BLaER1 treated with 17β-estradiol and CSF1 and Interleukin-3, amounts not matched to agents 10 nM and 100 nM (cell line): ENCODE results near the gene PRR20G.
"Not testable (repeated sequence)": the region's sequence is repeated elsewhere in the genome, so short reads cannot be mapped to it uniquely, and the experiment has no call there.

ENCODE experiments used
- H3K27ac ChIP-seq, 11 experiments: shearing (Covaris generic); formaldehyde crosslinking; 2 replicates each; pipeline ENCODE4 v1.8.1; 2022
- H3K27me3 ChIP-seq, 11 experiments: shearing (Covaris generic); formaldehyde crosslinking; 2 replicates each; pipeline ENCODE4 v1.8.1; 2022
- H3K36me3 ChIP-seq, 11 experiments: shearing (Covaris generic); formaldehyde crosslinking; 2 replicates each; pipeline ENCODE4 v1.8.1; 2022
- H3K4me1 ChIP-seq, 10 experiments: shearing (Covaris generic); formaldehyde crosslinking; 2 replicates each; pipeline ENCODE4 v1.8.1; 2022
- H3K4me2 ChIP-seq, 11 experiments: shearing (Covaris generic); formaldehyde crosslinking; 2 replicates each; pipeline ENCODE4 v1.8.1; 2022
- H3K4me3 ChIP-seq, 10 experiments: shearing (Covaris generic); formaldehyde crosslinking; 2 replicates each; pipeline ENCODE4 v1.8.1; 2022
- H3K9ac ChIP-seq, 11 experiments: shearing (Covaris generic); formaldehyde crosslinking; 2 replicates each; pipeline ENCODE4 v1.8.1; 2022
- H3K9me3 ChIP-seq, 11 experiments: shearing (Covaris generic); formaldehyde crosslinking; replicated peaks in 1 of 11; 2 replicates each; pipeline ENCODE4 v1.8.1; 2022
- H4K20me1 ChIP-seq, 11 experiments: shearing (Covaris generic); formaldehyde crosslinking; 2 replicates each; pipeline ENCODE4 v1.8.1; 2022
- Cebpa-rat ChIP-seq, 11 experiments: shearing (Covaris generic); IDR thresholded peaks; 2 replicates each; pipeline ENCODE4 v1.8.1; 2022

Gene PRR20G

DNA sequence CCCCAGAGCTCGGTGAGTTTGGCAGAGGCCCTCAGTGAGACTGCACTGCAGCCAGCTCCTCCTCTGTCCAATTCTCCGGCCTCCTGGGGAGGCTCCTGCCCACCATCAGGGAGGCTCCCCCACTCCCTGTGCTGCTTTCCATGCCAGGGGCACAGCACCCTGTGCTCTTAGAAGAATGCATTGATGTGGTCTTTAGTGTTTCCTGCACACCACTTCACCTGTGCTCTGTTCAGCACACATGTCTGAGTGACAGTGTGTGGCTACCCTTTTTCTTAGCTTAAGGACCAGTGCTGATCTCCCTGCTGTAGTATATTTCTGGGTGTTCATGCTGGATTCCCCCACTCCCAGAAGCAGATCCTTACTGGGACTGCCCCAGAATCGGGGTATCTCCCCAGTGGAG is 36.2 kb upstream of the PRR20G start:
- no peaks in the 10 kb centered on the region; a peak in 1 of 22 replicates for H3K36me3 ChIP-seq
- H3K27ac ChIP-seq = no peak overlapping the region
- no peak overlapping the region; a peak in 1 of 22 replicates for H3K4me2 ChIP-seq
- TF ChIP-seq Cebpa-rat (IDR thresholded peaks at IDR 0.05) = no peak
- H3K9me3 ChIP-seq = peaks cover 4 to 32% (median 17%) of the 10 kb centered on the region in 11 experiments; a peak in 20 of 22 replicates
- no peaks in the 10 kb centered on the region for H3K27me3 ChIP-seq
- H3K4me3 ChIP-seq = no peak overlapping the region
- no peaks in the 10 kb centered on the region for H4K20me1 ChIP-seq
- peaks cover 0 to 9% (median 0%) of the 10 kb centered on the region in 10 experiments; a peak in 3 of 20 replicates for H3K4me1 ChIP-seq
- H3K9ac ChIP-seq = no peak overlapping the region

DNA sequence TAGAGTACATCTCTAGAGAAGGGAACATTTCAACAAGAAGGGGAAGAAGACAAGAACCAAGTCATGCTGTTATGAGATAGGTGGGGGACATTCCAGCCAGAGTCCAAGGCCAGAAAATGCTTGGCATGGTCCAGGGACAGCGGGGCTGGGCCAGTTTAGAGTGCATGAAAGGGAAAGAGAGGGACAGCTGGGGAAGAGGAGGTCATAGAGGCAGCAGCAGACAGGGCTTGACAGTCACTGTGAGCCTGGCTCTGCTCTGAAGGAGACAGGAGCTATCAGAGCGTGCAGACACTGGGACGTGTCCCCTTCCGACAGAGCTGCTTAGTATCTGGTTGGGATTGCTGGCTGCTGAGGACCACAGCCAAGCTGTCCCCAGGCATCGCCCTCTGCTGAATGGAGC is 35.7 kb upstream of the PRR20G start:
- Histone ChIP-seq H3K27me3 (no peaks in the 10 kb centered on the region), H4K20me1 (no peaks in the 10 kb centered on the region), H3K27ac (no peak overlapping the region), H3K4me2 (no peak overlapping the region), H3K9ac (no peak overlapping the region), H3K4me1 (peaks cover 0 to 9% (median 0%) of the 10 kb centered on the region in 10 experiments; a peak in 3 of 20 replicates), H3K9me3 (peaks cover 4 to 27% (median 16%) of the 10 kb centered on the region in 11 experiments; a peak in 19 of 22 replicates), H3K4me3 (no peak overlapping the region), H3K36me3 (no peaks in the 10 kb centered on the region; a peak in 1 of 22 replicates)
- no peak for TF ChIP-seq Cebpa-rat (IDR thresholded peaks at IDR 0.05)

- H3K4me1 ChIP-seq = peaks cover 0 to 9% (median 0%) of the 10 kb centered on the region in 10 experiments; a peak in 3 of 20 replicates
- H3K36me3 ChIP-seq = no peaks in the 10 kb centered on the region; a peak in 1 of 22 replicates
- H3K27me3 ChIP-seq = no peaks in the 10 kb centered on the region
- no peak overlapping the region for H3K4me3 ChIP-seq
- H3K9ac ChIP-seq = no peak overlapping the region
- no peak overlapping the region for H3K27ac ChIP-seq
- no peak for TF ChIP-seq Cebpa-rat (IDR thresholded peaks at IDR 0.05)
- H4K20me1 ChIP-seq = no peaks in the 10 kb centered on the region; a peak in 1 of 22 replicates
- H3K4me2 ChIP-seq = no peak overlapping the region
- H3K9me3 ChIP-seq = peaks cover 4 to 13% (median 10%) of the 10 kb centered on the region in 11 experiments; a peak in 19 of 22 replicates
Observed at GRCh38 chr3:127321371-127321770, 33.5 kb upstream of the PRR20G start.

DNA sequence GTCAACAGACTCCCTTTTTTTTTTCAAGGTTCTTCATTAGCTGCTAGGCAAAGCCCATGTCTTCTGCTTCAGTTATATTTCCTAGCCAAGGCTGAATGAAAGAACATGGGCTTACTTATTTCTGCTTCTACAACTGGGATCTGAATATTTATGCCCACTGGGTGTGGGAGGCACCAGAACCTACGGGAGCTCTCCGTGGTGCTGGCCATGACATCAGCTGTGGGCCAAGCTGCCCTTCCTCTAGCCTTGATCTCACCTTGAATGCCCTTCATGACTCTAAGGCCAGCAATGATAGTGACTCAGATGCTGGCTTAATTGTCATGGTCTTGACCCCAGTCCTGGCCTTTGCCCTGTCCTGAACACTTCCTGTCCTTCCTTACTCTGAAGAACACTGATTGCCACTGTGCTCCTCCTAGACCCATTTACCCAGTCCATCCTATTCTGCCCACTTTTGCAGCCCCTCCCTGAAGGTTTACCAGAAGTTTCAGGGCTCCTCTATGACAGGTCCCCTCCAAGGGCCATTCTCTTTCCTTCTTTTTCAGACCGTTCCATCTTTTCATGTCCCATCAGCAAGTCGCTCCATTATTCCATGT is 32.8 kb upstream of the PRR20G start:
- Histone ChIP-seq H3K27ac (no peak overlapping the region), H3K4me3 (no peak overlapping the region), H4K20me1 (no peaks in the 10 kb centered on the region; a peak in 1 of 22 replicates), H3K4me2 (no peak overlapping the region), H3K36me3 (no peaks in the 10 kb centered on the region), H3K4me1 (peaks cover 0 to 9% (median 0%) of the 10 kb centered on the region in 10 experiments; a peak in 3 of 20 replicates), H3K9ac (no peak overlapping the region), H3K9me3 (peaks cover 1 to 6% (median 3%) of the 10 kb centered on the region in 11 experiments; a peak in 18 of 22 replicates), H3K27me3 (no peaks in the 10 kb centered on the region)
- no peak for TF ChIP-seq Cebpa-rat (IDR thresholded peaks at IDR 0.05)

DNA sequence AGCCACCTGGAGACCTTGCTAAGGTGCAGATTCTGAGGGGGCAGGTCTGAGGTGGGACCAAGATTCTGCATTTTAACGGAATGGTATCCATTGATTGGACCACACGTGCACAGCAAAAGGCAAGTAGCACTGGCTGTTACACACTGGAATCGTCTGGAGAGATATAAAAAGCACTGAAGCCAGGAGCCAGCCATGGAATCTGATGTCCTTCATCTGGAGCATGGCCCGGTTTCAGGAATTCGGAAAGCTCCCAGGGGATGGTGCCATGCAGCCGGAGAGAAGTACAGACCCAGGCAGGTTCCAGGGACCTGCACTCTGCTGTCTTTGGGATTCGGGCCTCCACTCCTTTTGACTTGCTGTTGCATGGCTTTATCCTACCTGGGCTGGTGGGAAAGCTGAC is 28.8 kb upstream of the PRR20G start:
- H3K9ac ChIP-seq = no peak overlapping the region
- no peaks in the 10 kb centered on the region for H3K27me3 ChIP-seq
- H3K27ac ChIP-seq = no peak overlapping the region
- H3K9me3 ChIP-seq = no peaks in the 10 kb centered on the region
- no peak for TF ChIP-seq Cebpa-rat (IDR thresholded peaks at IDR 0.05)
- H3K4me1 ChIP-seq = no peaks in the 10 kb centered on the region
- H3K4me3 ChIP-seq = no peak overlapping the region
- no peaks in the 10 kb centered on the region for H3K36me3 ChIP-seq
- no peaks in the 10 kb centered on the region; a peak in 1 of 22 replicates for H4K20me1 ChIP-seq
- H3K4me2 ChIP-seq = no peak overlapping the region

GRCh38 chr3:127312818-127313217 is 25.0 kb upstream of the PRR20G start:
- H3K36me3 ChIP-seq = no peaks in the 10 kb centered on the region
- H4K20me1 ChIP-seq = no peaks in the 10 kb centered on the region
- no peaks in the 10 kb centered on the region for H3K27me3 ChIP-seq
- H3K27ac ChIP-seq = no peak overlapping the region
- peaks cover 0 to 12% (median 4%) of the 10 kb centered on the region in 11 experiments; a peak in 5 of 22 replicates for H3K9me3 ChIP-seq
- peaks cover 0 to 16% (median 6%) of the 10 kb centered on the region in 10 experiments; a peak in 14 of 20 replicates for H3K4me1 ChIP-seq
- TF ChIP-seq Cebpa-rat (IDR thresholded peaks at IDR 0.05) = no peak
- no peak overlapping the region for H3K4me3 ChIP-seq
- no peak overlapping the region for H3K4me2 ChIP-seq
- no peak overlapping the region for H3K9ac ChIP-seq

DNA sequence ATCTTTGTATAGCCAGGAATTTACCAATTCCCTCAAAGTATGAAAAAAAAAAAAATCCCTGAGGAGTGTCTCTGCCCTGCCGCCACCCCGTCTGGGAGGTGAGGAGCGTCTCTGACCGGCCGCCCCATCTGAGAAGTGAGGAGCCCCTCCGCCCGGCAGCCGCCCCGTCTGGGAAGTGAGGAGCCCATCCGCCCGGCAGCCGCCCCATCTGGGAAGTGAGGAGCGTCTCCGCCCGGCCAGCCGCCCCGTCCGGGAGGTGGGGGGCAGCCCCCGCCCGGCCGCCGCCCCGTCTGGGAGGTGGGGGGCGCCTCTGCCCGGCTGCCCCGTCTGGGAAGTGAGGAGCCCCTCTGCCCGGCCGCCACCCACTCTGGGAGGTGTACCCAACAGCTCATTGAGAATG is 21.0 kb upstream of the PRR20G start:
- not testable (repeated sequence) for H3K4me3 ChIP-seq, H3K36me3 ChIP-seq, H3K27me3 ChIP-seq, H3K9ac ChIP-seq, H4K20me1 ChIP-seq
- Histone ChIP-seq H3K4me1 (peaks cover 8 to 49% (median 19%) of the 10 kb centered on the region in 10 experiments; a peak in 19 of 20 replicates), H3K9me3 (peaks cover 0 to 12% (median 4%) of the 10 kb centered on the region in 11 experiments; a peak in 5 of 22 replicates), H3K4me2 (peak overlapping the region in 3 of 11 experiments; percentile 81 to 93 (median 82); a peak in 5 of 22 replicates), H3K27ac (peak overlapping the region in 2 of 11 experiments; percentile 63 to 73; a peak in 4 of 22 replicates)

DNA sequence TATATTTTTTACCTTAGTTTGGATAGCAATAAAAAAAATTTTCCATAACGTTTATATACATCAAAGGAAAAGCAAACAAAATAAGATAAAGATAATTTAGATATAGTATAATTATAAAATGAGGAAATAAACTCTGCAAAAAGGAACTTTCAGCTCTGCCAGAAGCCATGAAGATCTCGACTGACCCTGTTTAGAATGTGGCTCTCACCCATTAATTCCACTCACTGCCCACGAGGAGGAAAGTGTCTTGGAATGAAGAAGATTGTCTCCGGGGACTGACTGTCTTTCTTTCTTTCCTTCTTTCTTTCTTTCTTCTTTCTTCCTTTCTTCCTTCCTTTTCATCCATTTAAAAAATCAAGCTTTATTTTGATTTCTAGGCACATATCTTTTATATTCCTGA is 20.1 kb upstream of the PRR20G start:
- Histone ChIP-seq H3K9ac (peak overlapping the region in 3 of 11 experiments; percentile 28 to 57 (median 45); a peak in 3 of 22 replicates), H3K4me2 (peak overlapping the region in 9 of 11 experiments; percentile 18 to 93 (median 69); a peak in 13 of 22 replicates), H3K9me3 (peaks cover 0 to 12% (median 4%) of the 10 kb centered on the region in 11 experiments; a peak in 5 of 22 replicates), H3K27ac (peak overlapping the region in 4 of 11 experiments; percentile 44 to 73 (median 64); a peak in 8 of 22 replicates), H3K27me3 (no peaks in the 10 kb centered on the region), H3K4me3 (no peak overlapping the region), H3K4me1 (peaks cover 8 to 49% (median 19%) of the 10 kb centered on the region in 10 experiments; a peak in 19 of 20 replicates), H4K20me1 (no peaks in the 10 kb centered on the region), H3K36me3 (no peaks in the 10 kb centered on the region)
- TF ChIP-seq Cebpa-rat (IDR thresholded peaks at IDR 0.05) = no peak

DNA sequence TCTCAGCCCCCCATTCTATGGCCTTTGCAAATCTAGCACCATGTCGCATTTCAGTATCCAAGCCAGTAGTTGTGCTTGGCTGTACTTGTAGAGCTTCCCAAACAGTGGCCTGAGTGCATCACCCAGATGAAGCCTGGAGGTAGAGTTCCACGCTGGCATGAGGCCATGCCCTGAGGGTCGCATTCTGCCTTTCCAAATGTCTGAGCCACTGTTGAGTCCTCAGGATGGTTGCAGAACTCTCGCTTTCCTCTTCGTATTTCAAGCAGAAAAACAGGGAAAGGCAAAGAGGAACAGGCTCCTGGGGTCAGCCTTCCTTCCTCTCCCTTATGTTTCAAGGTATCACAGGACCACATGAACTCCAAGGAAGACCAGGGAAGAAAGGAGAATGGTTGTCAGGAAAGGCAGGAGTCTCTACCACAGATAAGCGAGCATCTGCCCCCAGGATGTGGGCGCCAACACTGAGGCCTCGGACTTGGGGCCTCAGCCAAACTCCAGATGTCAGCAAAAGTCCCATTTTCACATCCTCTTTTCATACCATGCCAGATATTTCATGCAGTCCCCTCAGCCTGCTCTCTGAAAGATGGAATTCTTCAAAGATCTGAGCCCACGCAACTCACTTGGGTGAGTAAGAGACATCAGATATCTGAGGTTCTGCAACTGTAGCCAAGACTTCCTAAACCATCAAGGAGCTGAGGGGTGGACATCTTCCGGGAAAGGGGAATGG is 19.4 kb upstream of the PRR20G start:
- no peaks in the 10 kb centered on the region for H4K20me1 ChIP-seq
- H3K4me1 ChIP-seq = peaks cover 8 to 49% (median 19%) of the 10 kb centered on the region in 10 experiments; a peak in 19 of 20 replicates
- no peaks in the 10 kb centered on the region for H3K36me3 ChIP-seq
- peak overlapping the region; percentile 5 to 93 (median 66); a peak in 21 of 22 replicates for H3K4me2 ChIP-seq
- H3K9me3 ChIP-seq = peaks cover 0 to 12% (median 4%) of the 10 kb centered on the region in 11 experiments; a peak in 5 of 22 replicates
- 0 out of 20 replicates have a peak overlapping the region, but pooled peaks of 1 of the 10 experiments have one; percentile 24 for H3K4me3 ChIP-seq
- H3K27me3 ChIP-seq = no peaks in the 10 kb centered on the region
- TF ChIP-seq Cebpa-rat (IDR thresholded peaks at IDR 0.05) = no peak
- peak overlapping the region in 3 of 11 experiments; percentile 28 to 59 (median 41); a peak in 4 of 22 replicates for H3K9ac ChIP-seq
- peak overlapping the region in 8 of 11 experiments; percentile 0 to 73 (median 40); a peak in 11 of 22 replicates for H3K27ac ChIP-seq
